SH-SY5Y (cell line): Measurements from ENCODE around the gene PI4KA.

Experiments
- GATA2 ChIP-seq: IDR thresholded peaks from 2 replicates; pipeline ENCODE4 v1.6.1; 2011; ENCODE audit warnings: mild to moderate bottlenecking, low read depth, low read length
- GATA3 ChIP-seq: IDR thresholded peaks from 2 replicates; pipeline ENCODE4 v1.6.1; 2011; ENCODE audit warnings: low read depth, mild to moderate bottlenecking, low read length, moderate library complexity

- TF ChIP-seq GATA2 (no peak), GATA3 (no peak)
Observed at GRCh38 chr22:20659258-20659657, 199.4 kb downstream of the PI4KA start.
